Activated CD8-positive, alpha-beta memory T cell treated with anti-CD3 and anti-CD28 coated beads, Interleukin-2, amount 10 ng/mL, durations not matched to agents 7 days and 5 days (primary cell): Measurements from ENCODE around the gene ADH1C. TPM values are rescaled to one million over a fixed set of nuclear protein-coding genes. Genes with fewer than 3 reads are reported as not detected.
"Not testable (repeated sequence)": the region's sequence is repeated elsewhere in the genome, so short reads cannot be mapped to it uniquely, and the experiment has no call there.

ENCODE experiments used
- ATAC-seq: fragments of 150-1000 bp; cut with Tn5 transposase; one replicate; pipeline ENCODE4 v1.10.0; 2021; ENCODE audit warnings: moderate library complexity
- CTCF ChIA-PET: fragments of 350-600 bp; sonication (Branson Sonifier 250); formaldehyde crosslinking; loops from one replicate; lab custom pipeline; 2021; ENCODE audit warnings: antibody characterized with exemption; lab: Charles Lee
- DNase-seq: peaks from one replicate; pipeline ENCODE4 v3.0.0-alpha.2; 2020
- H3K27ac Mint-ChIP-seq: one replicate; pipeline ENCODE4 v1.8.0; 2021; ENCODE audit warnings: mild to moderate bottlenecking, mixed read lengths
- H3K27me3 Mint-ChIP-seq: one replicate; pipeline ENCODE4 v1.8.0; 2021; ENCODE audit warnings: mixed read lengths
- H3K36me3 Mint-ChIP-seq: one replicate; pipeline ENCODE4 v1.8.0; 2021; ENCODE audit warnings: mild to moderate bottlenecking, mixed read lengths
- H3K4me1 Mint-ChIP-seq: one replicate; pipeline ENCODE4 v1.8.0; 2021; ENCODE audit warnings: mixed read lengths
- H3K4me3 Mint-ChIP-seq: one replicate; pipeline ENCODE4 v1.8.0; 2021; ENCODE audit warnings: mild to moderate bottlenecking, moderate library complexity, mixed read lengths
- H3K9me3 Mint-ChIP-seq: one replicate; pipeline ENCODE4 v1.8.0; 2022; ENCODE audit warnings: low read depth, mixed read lengths
- total RNA-seq, 2 experiments: library from RNA; stranded (reverse); gene quantifications; one replicate each; pipeline ENCODE4 v1.2.3, GENCODE V29; 2021

ADH1C gene
- total RNA-seq, 2 experiments from 2014 or later, result not detected

GRCh38 chr4:99377341-99377740, 24.8 kb upstream of the ADH1C start:
- not testable (repeated sequence) for H3K9me3 Mint-ChIP-seq

DNA sequence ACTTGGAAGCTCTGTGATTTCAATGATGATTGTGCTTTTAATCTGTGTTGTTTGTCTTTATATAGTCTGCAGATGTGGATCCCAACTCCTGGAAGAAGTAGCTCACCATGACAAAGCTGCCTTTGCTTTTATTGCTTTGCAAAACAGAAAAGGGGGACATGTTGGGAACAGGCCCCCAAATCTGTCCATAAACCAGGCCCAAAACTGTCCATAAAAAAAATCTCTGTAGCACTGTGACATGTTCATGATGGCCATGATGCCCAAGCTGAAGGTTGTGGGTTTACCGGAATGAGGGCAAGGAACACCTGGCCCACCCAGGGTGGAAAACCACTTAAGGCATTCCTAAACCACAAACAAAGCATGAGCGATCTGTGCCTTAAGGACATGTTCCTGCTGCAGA, 19.9 kb upstream of the ADH1C start:
- H3K4me3 Mint-ChIP-seq, H3K27ac Mint-ChIP-seq, DNase-seq, H3K4me1 Mint-ChIP-seq, H3K36me3 Mint-ChIP-seq, CTCF ChIA-PET, ATAC-seq, H3K9me3 Mint-ChIP-seq: not testable (repeated sequence)
- peaks cover 14% of the 10 kb centered on the region for H3K27me3 Mint-ChIP-seq

More at GRCh38 chr4:99377341-99377740, 24.8 kb upstream of the ADH1C start:
- H3K4me3 Mint-ChIP-seq, ATAC-seq, H3K4me1 Mint-ChIP-seq, H3K36me3 Mint-ChIP-seq, DNase-seq, H3K27ac Mint-ChIP-seq, CTCF ChIA-PET: not testable (repeated sequence)
- peaks cover 19% of the 10 kb centered on the region for H3K27me3 Mint-ChIP-seq

GRCh38 chr4:99367817-99368216, 15.3 kb upstream of the ADH1C start:
- CTCF ChIA-PET, result interaction anchor here (0.6 kb wide), 1 partner anchor 15 kb away, joined by 3 read pairs; the partner anchor contains the start of gene ADH1C
- not testable (repeated sequence) for ATAC-seq, H3K4me3 Mint-ChIP-seq

GRCh38 chr4:99366491-99366890, 13.9 kb upstream of the ADH1C start:
- Mint-ChIP-seq H3K27me3 (peaks cover 9% of the 10 kb centered on the region), H3K9me3 (no peaks in the 10 kb centered on the region), H3K36me3 (no peaks in the 10 kb centered on the region), H3K27ac (no peak overlapping the region), H3K4me1 (no peaks in the 10 kb centered on the region), H3K4me3 (no peak overlapping the region)
- DNase-seq (no peak), ATAC-seq (no peak)
- CTCF ChIA-PET, result no interaction called here

More at GRCh38 chr4:99367817-99368216, 15.3 kb upstream of the ADH1C start:
- not testable (repeated sequence) for H3K27ac Mint-ChIP-seq, H3K9me3 Mint-ChIP-seq, H3K27me3 Mint-ChIP-seq, H3K36me3 Mint-ChIP-seq, DNase-seq, H3K4me1 Mint-ChIP-seq

DNA sequence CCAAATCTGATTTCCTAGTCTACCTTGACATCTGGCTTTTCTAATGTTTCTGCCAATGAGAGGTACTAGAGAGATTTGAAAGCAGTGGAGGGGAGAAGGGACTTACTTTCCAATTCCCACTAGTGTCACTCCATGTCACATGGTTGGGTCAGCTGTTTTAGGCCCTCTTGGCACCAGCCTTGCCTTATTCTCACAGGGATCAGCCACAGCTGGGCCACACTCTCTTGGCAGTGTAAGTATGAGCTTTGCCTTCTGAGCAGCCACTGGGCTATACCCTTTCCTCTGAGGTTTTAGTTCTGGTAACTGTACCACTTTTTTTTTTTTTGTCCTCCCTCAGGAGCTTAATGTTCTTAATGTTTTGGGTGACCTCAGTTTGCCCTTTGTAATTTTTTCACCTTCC, 10.2 kb upstream of the ADH1C start:
- no peaks in the 10 kb centered on the region for H3K9me3 Mint-ChIP-seq
- CTCF ChIA-PET, result no interaction called here
- H3K4me1 Mint-ChIP-seq, result no peaks in the 10 kb centered on the region
- peaks cover 2% of the 10 kb centered on the region for H3K27me3 Mint-ChIP-seq
- DNase-seq (no peak), ATAC-seq (no peak)
- no peak overlapping the region for H3K4me3 Mint-ChIP-seq
- no peaks in the 10 kb centered on the region for H3K36me3 Mint-ChIP-seq
- H3K27ac Mint-ChIP-seq, result no peak overlapping the region

- no peak for DNase-seq
- ATAC-seq, result no peak
- no peak overlapping the region for H3K27ac Mint-ChIP-seq
- CTCF ChIA-PET, result no interaction called here
- peaks cover 2% of the 10 kb centered on the region for H3K27me3 Mint-ChIP-seq
- no peak overlapping the region for H3K4me3 Mint-ChIP-seq
- H3K36me3 Mint-ChIP-seq, result no peaks in the 10 kb centered on the region
- H3K4me1 Mint-ChIP-seq, result no peaks in the 10 kb centered on the region
- no peaks in the 10 kb centered on the region for H3K9me3 Mint-ChIP-seq
These were observed 9.3 kb upstream of the ADH1C start for GRCh38 chr4:99361899-99362275.

DNA sequence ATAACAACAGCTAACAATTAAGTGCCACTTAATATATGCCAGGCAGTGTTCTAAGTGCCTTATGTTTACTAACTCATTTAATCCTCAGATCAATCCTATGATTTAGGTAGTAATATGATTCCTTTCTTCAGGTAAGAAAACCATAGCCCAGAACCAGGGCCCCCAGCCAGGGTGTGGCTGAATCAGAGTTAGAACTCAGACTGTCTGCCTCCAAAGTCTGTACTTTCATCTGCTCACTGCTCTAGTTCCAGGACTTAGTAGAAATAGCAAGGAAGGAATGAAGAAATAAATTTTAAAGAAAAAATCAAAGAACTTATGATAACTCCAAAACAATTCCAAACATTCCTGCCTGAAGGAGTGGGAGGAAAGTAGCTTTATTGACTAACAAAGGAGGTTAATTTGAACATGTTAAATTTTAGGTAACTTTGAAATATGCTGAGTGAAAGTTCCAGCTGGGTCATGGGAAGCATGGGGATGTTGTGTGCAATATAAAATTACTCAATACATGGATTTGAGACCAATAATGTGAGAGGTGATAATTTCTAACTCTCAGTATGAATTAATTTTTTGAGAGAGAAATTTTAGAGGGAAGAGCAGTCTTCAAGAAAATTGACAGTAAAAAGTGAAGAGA, 8.8 kb upstream of the ADH1C start:
- ATAC-seq (no peak), DNase-seq (no peak)
- Mint-ChIP-seq H3K4me1 (no peaks in the 10 kb centered on the region), H3K27ac (no peak overlapping the region), H3K36me3 (no peaks in the 10 kb centered on the region), H3K27me3 (peaks cover 2% of the 10 kb centered on the region), H3K9me3 (no peaks in the 10 kb centered on the region), H3K4me3 (no peak overlapping the region)
- CTCF ChIA-PET, result no interaction called here

- ATAC-seq, result no peak
- Mint-ChIP-seq H3K27ac (no peak overlapping the region), H3K9me3 (no peaks in the 10 kb centered on the region), H3K4me3 (no peak overlapping the region), H3K27me3 (no peaks in the 10 kb centered on the region), H3K4me1 (no peaks in the 10 kb centered on the region), H3K36me3 (no peaks in the 10 kb centered on the region)
- CTCF ChIA-PET, result no interaction called here
- DNase-seq, result no peak
These were observed 7.1 kb upstream of the ADH1C start for GRCh38 chr4:99359480-99360204.

DNA sequence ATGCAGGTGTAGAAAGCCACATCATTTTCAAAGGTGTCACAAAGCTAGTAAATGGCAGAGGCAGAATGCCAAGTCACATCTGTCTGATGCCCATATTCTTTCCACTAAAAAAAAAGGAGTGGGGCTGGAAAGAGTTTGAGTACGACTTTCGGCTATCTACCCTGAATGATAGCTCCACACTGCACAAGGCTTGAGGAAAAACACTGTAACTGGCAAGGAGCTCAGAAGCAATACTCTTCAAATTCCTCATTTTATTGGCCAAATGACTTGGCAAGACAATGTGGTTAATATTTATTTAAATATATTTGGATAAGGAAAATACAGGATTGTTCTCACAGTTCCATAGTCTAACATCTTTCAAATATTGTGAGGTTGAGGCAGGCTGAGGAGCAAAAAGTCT, 5.4 kb upstream of the ADH1C start:
- Mint-ChIP-seq H3K36me3 (no peaks in the 10 kb centered on the region), H3K9me3 (peaks cover under 1% of the 10 kb centered on the region), H3K27ac (no peak overlapping the region), H3K27me3 (no peaks in the 10 kb centered on the region), H3K4me1 (no peaks in the 10 kb centered on the region), H3K4me3 (no peak overlapping the region)
- DNase-seq (no peak), ATAC-seq (no peak)
- CTCF ChIA-PET, result no interaction called here

DNA sequence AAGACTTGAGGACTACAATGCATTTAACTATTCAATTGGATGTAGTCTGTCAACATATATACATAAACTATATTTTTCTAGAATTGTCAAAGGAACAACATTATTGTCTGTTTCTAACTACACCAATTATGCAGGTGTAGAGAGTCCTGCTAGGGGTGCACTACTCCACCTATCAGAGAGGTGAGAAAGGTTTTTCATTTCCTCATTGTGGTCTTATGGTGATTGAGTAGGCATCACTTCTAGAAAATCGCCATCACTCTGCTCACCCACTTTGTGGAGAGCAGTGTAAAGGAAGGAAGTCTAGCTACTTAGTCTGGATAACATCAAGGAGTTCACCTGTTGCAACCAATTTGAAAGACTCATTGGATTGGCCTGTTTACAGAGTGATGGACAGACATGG, 4.4 kb upstream of the ADH1C start:
- no peak overlapping the region for H3K27ac Mint-ChIP-seq
- H3K9me3 Mint-ChIP-seq, result peaks cover 2% of the 10 kb centered on the region
- DNase-seq (no peak), ATAC-seq (no peak)
- H3K27me3 Mint-ChIP-seq, result no peaks in the 10 kb centered on the region
- CTCF ChIA-PET, result no interaction called here
- H3K4me1 Mint-ChIP-seq, result no peaks in the 10 kb centered on the region
- H3K4me3 Mint-ChIP-seq, result no peak overlapping the region
- no peaks in the 10 kb centered on the region for H3K36me3 Mint-ChIP-seq

- CTCF ChIA-PET, ATAC-seq, H3K9me3 Mint-ChIP-seq, H3K27ac Mint-ChIP-seq, H3K36me3 Mint-ChIP-seq, H3K4me3 Mint-ChIP-seq, DNase-seq, H3K4me1 Mint-ChIP-seq, H3K27me3 Mint-ChIP-seq: not testable (repeated sequence)
These were observed 3.6 kb upstream of the ADH1C start for GRCh38 chr4:99356149-99356548.

- H3K27me3 Mint-ChIP-seq, result no peaks in the 10 kb centered on the region
- H3K27ac Mint-ChIP-seq, result no peak overlapping the region
- H3K4me1 Mint-ChIP-seq, result no peaks in the 10 kb centered on the region
- CTCF ChIA-PET, result no interaction called here
- H3K9me3 Mint-ChIP-seq, result peaks cover 2% of the 10 kb centered on the region
- H3K4me3 Mint-ChIP-seq, result no peak overlapping the region
- no peak for DNase-seq
- ATAC-seq, result no peak
- H3K36me3 Mint-ChIP-seq, result no peaks in the 10 kb centered on the region
These were observed 1.1 kb downstream of the ADH1C start for GRCh38 chr4:99351487-99351886.

DNA sequence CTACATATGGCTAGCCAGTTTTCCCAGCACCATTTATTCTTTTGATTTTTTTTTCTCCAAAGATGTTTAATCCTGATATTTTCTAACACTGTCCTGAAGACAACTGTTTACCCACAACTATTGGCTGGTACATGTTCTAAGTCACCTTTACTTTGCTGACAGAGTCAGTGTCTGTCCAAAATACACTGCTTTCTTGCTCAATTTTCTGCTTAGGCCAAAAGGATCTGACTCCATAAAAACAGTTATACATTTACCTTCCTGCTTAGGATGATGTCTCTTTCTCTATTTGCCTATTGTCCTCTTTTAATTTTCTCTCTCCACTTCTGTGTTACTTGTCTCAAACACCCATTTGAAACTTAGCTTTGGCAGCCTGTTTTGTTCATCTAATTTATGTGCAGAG, 3.2 kb downstream of the ADH1C start:
- Mint-ChIP-seq H3K4me3 (no peak overlapping the region), H3K4me1 (no peaks in the 10 kb centered on the region), H3K27me3 (no peaks in the 10 kb centered on the region), H3K36me3 (no peaks in the 10 kb centered on the region), H3K27ac (no peak overlapping the region), H3K9me3 (peaks cover 2% of the 10 kb centered on the region)
- CTCF ChIA-PET, result no interaction called here
- DNase-seq, result no peak
- no peak for ATAC-seq

DNA sequence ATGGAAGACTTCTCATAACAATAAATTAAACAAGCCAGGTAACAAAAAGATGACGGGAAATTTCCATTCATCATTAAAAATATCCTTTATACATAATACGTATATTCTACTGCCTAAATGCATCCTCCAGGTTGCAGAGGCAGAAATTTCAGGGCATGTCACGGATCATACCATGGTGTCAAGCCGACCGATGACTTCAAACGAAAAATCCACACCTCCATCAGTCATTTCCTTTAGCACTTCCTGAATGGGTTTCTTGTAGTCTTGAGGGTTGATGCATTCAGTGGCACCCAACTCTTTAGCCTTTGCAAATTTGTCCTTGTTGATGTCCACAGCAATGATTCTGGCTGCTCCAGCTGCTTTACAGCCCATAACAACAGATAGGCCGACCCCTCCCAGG, 9.9 kb downstream of the ADH1C start:
- ATAC-seq, H3K27ac Mint-ChIP-seq, H3K27me3 Mint-ChIP-seq, CTCF ChIA-PET, H3K36me3 Mint-ChIP-seq, H3K4me1 Mint-ChIP-seq, DNase-seq, H3K4me3 Mint-ChIP-seq, H3K9me3 Mint-ChIP-seq: not testable (repeated sequence)
